ENCODE results near the gene RPLP1.

RPLP1 gene

GRCh38 chr15:69422336-69422895, 30.2 kb upstream of the RPLP1 start:
- no peak overlapping the region for H3K4me3 ChIP-seq (ENCODE audit: low read depth, low read length)
- TF ChIP-seq CTCF (IDR thresholded peaks at IDR 0.05; ENCODE audit: borderline replicate concordance, insufficient read depth, low read depth, low read length) = no peak

- TF ChIP-seq CTCF (IDR thresholded peaks at IDR 0.05; ENCODE audit: borderline replicate concordance, insufficient read depth, low read depth, low read length) = no peak
- H3K4me3 ChIP-seq (ENCODE audit: low read depth, low read length) = no peak overlapping the region
Measured at GRCh38 chr15:69424001-69424400, 28.6 kb upstream of the RPLP1 start.

- no peak for TF ChIP-seq CTCF (IDR thresholded peaks at IDR 0.05; ENCODE audit: borderline replicate concordance, insufficient read depth, low read depth, low read length)
- no peak overlapping the region for H3K4me3 ChIP-seq (ENCODE audit: low read depth, low read length)
Measured at GRCh38 chr15:69424748-69425413, 27.7 kb upstream of the RPLP1 start.

- TF ChIP-seq CTCF (IDR thresholded peaks at IDR 0.05; ENCODE audit: borderline replicate concordance, insufficient read depth, low read depth, low read length) = no peak
- H3K4me3 ChIP-seq (ENCODE audit: low read depth, low read length) = no peak overlapping the region
Measured at GRCh38 chr15:69433831-69434230, 18.8 kb upstream of the RPLP1 start.

GRCh38 chr15:69434238-69434637, 18.4 kb upstream of the RPLP1 start:
- no peak for TF ChIP-seq CTCF (IDR thresholded peaks at IDR 0.05; ENCODE audit: borderline replicate concordance, insufficient read depth, low read depth, low read length)
- H3K4me3 ChIP-seq (ENCODE audit: low read depth, low read length) = no peak overlapping the region

GRCh38 chr15:69434679-69435078, 17.9 kb upstream of the RPLP1 start:
- no peak for TF ChIP-seq CTCF (IDR thresholded peaks at IDR 0.05; ENCODE audit: borderline replicate concordance, insufficient read depth, low read depth, low read length)
- no peak overlapping the region for H3K4me3 ChIP-seq (ENCODE audit: low read depth, low read length)

GRCh38 chr15:69435985-69436384, 16.6 kb upstream of the RPLP1 start:
- TF ChIP-seq CTCF (IDR thresholded peaks at IDR 0.05; ENCODE audit: borderline replicate concordance, insufficient read depth, low read depth, low read length) = no peak
- H3K4me3 ChIP-seq (ENCODE audit: low read depth, low read length) = no peak overlapping the region

Data from GM12875 (cell line).